Brain pericyte (primary cell): ENCODE measurements around the gene KRTAP9-7.

Experiments used
- DNase-seq: peaks from one replicate; pipeline ENCODE4 v3.0.0-alpha.2; 2012; ENCODE audit warnings: low read depth, low spot score

Gene KRTAP9-7

DNA sequence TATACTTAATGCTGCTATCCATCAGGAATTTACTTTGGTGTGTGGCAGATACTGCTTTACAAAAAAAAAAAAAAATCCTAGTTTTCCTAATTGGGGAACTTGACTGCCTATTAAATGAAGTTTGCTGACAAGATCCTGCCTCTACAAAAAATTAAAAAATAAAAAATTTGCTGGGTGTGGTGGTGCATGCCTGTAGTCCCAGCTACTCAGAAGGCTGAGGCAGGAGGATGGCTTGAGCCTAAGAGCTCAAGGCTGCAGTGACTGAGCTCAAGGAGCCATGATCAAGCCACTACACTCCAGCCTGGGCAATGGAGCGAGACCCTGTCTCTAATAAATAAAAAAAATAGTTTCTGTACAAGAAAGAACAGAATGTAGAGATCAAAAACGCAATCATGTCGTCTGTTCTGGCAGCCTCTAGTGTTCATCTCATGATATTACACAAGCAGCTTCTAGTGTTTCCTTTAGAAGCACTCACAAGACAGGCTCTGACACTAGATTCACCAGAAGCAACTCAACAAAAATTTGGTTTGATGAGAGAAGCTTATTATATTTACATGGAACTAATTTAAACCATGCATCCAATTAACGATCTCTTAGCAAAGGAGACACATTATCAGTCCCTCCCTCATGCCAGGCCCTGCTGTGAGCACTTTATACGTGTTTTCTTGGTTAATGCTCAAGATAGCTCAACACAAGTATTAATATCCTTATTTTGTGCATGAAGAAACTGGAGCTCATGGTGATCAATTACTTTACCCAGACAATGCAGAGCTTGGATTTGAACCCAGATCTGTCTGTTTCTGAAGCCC is 46.8 kb downstream of the KRTAP9-7 start:
- DNase-seq: no peak

DNA sequence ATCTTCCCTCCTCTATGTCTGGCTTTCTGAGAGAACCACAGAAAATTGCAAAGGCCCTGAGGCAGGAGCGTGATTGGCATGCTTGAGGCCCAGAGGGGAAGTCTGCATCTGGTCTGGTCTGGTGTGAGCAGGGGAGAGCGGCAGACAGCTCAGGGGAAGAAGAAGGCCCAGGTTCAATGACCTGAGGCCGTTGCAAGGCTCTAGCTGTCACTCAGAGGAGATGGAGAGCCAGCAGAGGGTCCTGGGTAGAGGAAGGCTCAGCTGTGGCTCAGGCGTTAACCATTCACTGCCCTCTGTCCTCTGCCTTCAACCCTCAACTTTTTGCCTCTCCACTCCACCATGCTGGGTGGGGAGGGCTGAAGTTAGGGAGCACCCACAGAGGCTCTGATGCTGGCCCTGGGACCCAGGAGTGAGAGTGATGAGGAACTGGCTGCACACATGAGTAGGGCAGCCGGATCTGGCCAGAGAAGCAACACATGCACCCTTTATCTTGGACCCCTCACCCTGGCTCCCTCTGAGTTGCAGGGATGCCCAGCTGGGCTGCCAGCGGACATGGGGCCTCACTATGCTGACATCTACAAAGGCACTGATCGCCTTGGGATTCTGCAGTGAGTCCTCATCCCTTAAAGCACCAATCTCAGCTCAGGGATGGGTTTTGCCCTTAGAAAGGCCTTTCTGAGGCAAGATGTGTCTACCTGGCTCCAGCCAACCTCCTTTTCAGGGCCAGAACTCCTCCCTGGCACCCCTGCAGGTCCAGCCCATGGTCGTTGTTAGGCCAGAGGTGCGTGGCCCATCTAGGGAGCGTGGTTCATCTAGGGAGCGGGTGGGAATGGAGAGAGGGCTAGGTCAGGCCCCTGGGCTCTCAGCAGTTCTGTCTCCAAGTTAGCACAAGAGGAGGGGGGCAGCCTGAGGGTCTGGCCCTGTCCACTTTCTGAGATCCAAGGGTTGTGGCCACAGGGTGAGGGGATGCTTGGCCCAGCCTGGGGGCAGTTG is 47.7 kb downstream of the KRTAP9-7 start:
- DNase-seq: no peak

DNA sequence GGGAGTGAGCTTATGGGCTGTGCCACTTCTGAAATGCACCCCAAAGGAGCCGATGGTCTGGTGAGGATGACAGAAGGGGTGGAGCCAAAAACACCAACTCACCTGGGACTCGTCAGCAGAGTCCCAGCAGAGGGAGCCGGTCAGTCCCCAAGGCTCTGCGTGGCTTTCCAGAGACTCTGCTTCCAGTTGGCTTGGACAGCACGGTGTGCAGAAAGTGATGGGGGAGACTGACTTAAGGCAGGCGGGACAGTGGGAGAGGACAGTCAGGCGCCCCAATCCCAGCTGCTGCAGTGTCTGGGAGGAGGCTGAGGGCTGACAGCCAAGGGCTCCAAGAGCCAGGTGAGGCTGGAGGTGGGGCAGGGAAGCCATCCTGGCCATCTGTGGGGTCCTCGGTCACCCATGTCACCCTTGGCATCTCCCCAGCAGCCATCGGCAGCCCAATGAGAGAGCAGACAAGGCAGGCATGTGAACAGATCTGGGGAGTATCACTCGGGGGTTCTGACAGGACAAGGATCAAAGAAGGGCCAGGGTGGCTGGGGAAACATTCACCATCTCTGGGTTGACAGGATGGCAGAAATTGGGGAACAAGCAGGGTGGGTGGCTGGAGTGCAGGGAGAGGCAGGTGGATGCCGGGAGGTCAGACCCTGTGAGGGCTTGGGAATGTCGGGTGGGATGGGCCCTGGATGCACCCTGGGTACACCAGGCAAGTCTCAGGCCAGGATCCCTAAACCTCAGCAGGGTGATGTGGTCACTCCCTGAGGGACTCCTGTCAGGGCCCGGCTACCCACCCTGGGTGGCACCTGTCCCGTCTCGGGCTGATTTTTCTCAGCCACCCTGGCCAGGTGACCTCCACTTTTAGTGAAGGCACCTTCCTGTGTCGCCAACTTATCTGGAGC is 48.9 kb downstream of the KRTAP9-7 start:
- no peak for DNase-seq

DNA sequence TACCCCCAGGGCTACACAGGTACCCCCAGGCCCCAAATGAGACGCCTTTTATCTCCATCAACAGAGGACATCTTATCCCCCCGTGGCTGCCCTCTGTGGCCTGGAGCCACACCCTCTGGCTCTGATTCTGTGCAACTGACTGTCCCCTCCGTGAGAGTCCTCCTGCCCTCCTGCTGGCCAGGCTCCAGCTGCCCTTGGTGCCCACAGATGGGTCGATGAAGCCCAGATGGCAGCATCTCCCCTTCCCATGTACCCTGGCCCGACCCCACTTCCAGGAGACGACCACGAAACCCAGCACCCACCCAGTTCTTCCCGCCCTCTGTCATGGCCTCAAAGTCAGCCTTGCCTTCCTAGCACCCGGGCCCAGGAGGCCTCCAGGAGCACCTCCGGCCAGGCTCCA is 49.6 kb downstream of the KRTAP9-7 start:
- DNase-seq: no peak

DNA sequence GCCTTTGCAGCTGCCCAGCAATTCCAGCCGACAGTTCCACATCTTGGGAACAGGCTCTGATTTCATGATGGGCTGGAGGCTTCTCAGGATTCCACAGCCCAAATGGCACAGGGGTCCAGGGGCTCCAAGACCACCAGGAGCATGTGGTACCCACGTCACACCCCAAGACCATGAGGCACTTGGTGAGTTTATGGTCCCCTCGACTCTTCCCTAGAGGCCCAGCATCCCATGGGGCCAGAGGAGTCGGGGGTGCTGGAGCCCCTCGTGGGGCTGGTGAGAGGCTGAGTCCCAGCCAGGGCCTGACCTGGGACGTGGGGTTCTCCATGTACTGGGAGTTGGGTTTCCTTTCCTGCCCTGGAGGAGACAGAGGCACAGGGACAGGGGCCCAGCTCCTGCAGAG is 50.1 kb downstream of the KRTAP9-7 start:
- no peak for DNase-seq
